CD4-positive, alpha-beta T cell treated with Interleukin-6 for 4 hours (primary cell): ENCODE results near the gene NOL6.
"Not testable (repeated sequence)": the region's sequence is repeated elsewhere in the genome, so short reads cannot be mapped to it uniquely, and the experiment has no call there.

Experiments
- DNase-seq: peaks from one replicate; pipeline ENCODE4 v3.0.0-alpha.2; 2020; ENCODE audit warnings: mixed read lengths

Gene NOL6

GRCh38 chr9:33469891-33470290 is 3.8 kb downstream of the NOL6 start:
- DNase-seq, result no peak

GRCh38 chr9:33468797-33469621 is 4.7 kb downstream of the NOL6 start:
- no peak for DNase-seq

GRCh38 chr9:33468215-33468730 is 5.5 kb downstream of the NOL6 start:
- DNase-seq, result no peak

DNA sequence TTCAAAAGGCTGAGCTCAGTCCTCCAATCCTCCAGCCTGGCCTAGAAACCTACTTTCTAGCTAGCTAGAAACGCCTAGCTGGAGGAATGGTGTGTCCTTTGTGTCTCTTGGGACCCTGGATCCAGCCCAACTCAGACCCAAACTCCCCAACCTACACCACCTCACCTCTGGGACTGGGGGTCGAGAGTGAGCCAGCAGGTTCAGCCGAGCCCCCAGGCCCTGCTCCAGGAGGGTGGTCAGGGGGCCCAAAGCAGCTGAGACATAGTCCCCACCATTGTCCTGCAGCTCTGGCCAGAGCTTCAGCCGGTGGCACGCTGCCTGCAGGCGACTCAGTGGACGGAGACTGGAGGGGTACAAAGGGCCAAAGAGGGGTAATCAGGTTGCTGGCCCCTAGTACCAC is 6.2 kb downstream of the NOL6 start:
- DNase-seq, result no peak

DNA sequence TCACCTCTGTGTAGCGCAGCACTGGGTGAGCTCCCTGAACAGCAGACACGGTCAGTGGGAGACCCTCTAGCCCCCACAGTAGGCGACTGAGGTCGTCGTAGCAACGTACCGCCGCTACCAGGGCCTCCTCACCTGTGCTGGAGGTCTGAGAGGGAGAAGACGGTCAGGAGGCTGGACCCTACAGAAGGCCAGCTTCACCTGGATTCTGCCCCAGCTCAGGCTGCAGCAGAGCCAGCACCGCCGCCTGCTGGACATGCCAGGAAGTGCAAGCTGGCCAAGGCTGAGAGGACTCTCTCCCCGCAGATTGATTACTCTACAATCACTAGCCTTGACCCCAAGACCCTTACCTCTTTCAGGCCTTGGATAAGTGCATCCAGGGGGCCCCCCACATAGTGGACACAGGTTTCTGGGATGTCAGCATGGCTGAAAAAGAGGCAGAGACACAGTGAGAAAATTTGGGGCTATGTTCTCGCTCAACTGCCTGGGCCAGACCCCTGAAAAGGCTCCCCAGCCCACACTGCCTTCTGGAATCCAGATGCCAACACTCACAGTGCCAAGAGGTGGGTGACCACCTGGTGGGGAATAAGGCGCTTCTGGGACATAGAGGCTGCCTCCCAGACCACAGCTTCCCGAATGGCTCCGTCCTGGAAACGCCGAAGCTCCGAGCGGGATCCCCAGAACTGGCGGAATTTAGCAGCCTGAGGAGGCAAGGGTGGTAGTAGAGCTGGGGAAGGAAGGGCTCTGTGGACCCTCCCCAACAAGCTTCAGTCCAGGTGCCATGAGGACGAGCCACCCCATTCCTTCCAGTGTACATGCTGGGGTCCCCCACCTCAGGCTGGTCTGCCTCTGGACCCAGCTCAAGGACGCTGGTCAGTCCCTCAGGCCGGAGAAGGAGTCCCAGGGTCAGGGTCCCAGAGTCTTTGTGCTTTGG is 6.9 kb downstream of the NOL6 start:
- DNase-seq, result peak; percentile 81

- no peak for DNase-seq
Observed at GRCh38 chr9:33465596-33466564, 7.8 kb downstream of the NOL6 start.

DNA sequence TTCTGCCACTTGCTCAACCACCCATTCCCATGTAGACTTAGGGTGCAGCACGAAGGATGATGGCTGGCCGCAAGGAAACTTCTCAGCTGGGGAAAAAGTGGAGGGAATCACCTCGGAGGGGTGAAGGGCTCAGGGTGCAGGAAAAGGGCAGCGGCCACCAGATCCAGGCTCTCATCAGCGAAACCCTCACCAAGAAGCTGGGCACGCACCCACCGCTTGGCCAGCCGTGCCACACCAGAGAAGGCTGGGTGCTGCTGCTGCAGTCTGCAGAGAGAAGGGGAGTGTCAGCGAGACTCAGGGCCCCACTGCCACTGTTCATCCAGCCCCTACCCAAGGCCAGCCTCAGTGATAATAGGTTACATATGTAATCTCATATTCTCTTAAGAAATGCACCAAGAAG is 8.6 kb downstream of the NOL6 start:
- DNase-seq, result no peak

DNA sequence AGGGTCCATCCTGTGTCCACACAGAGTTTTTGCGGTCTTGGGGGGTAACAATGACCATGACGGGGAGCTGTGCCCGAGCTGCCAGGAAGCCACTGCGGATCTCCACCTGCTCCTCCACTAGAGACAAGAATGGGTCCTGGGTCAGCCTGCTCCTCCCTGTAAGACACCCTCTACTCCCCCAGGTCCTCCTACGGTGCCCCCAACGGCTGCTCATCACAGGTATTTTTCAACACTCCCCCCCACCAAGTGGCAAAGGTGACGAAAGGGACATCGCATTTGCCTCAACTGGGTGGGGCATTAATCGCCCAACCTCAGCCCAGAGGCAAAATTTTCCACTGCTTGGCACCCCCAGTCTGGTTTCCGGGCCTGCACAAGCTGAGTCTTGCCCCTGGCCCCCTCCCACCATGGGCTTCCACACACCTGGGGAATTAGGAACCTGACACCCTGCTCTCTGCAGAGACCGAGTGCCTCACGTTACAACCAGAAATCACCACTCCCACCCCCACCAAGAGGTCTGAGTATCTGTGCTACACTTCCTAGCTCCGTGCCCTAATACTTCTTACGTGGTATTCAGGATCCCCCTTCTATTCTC is 9.6 kb downstream of the NOL6 start:
- no peak for DNase-seq

DNA sequence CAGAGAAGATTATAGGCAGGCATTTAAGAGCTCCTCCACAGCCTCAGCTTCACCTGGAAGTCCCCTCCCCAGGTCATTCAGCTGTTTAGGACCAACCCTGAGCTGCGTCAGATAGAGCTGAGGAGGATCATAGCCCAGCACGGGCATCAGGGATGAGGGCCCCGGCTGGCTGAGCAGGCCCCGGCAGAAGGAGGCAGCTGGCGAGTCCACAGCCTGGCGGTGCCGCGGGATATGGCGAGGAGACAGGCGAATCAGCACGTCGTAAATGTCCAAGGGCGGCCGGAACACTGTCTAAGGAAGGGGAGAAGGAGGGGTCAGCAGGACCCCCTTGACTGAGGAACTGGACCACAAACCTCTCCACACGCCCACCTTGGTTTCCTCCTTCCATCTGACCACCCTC is 10.6 kb downstream of the NOL6 start:
- no peak for DNase-seq

GRCh38 chr9:33461492-33461891 is 12.2 kb downstream of the NOL6 start:
- DNase-seq, result no peak

- DNase-seq, result no peak
Observed at GRCh38 chr9:33460854-33461253, 12.9 kb downstream of the NOL6 start.

- peak; percentile 36 for DNase-seq
Observed at GRCh38 chr9:33459115-33459514, 14.6 kb downstream of the NOL6 start.

- peak; percentile 83 for DNase-seq
Observed at GRCh38 chr9:33458444-33458843, 15.3 kb downstream of the NOL6 start.

DNA sequence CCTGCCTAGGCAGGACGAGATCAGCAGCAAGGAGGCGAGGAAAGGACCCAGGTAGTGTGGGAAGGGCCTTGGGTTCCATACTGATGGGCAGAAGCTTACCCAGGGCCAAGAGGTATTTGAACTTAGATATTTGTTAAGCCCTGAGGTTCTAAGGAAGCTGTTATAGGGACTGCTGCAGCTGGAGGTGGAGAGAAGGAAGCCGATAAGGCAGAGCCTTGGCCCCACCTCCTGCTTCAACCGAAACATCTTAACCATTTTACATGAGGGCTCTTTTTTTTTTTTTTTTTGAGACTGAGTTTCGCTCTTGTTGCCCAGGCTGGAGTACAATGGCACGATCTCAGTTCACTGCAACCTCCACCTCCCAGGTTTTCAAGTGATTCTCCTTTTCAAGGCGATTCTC is 17.8 kb downstream of the NOL6 start:
- peak; percentile 75 for DNase-seq

DNA sequence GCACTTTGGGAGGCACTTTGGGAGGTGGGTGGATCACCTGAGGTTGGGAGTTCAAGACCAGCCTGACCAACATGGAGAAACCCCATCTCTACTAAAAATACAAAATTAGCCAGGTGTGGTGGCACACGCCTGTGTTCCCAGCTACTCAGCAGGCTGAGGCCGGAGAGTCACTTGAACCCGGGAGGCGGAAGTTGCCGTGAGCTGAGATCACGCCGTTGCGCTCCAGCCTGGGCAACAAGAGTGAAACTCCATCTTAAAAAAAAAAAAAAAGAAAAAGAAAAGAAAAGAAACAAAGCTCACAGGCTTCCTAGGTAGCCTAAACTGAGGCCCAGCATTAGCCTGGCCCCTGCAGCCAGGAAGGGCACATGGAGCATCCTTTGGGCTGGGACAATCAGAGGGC is 18.3 kb downstream of the NOL6 start:
- not testable (repeated sequence) for DNase-seq

- not testable (repeated sequence) for DNase-seq
Observed at GRCh38 chr9:33454661-33455026, 19.1 kb downstream of the NOL6 start.

DNA sequence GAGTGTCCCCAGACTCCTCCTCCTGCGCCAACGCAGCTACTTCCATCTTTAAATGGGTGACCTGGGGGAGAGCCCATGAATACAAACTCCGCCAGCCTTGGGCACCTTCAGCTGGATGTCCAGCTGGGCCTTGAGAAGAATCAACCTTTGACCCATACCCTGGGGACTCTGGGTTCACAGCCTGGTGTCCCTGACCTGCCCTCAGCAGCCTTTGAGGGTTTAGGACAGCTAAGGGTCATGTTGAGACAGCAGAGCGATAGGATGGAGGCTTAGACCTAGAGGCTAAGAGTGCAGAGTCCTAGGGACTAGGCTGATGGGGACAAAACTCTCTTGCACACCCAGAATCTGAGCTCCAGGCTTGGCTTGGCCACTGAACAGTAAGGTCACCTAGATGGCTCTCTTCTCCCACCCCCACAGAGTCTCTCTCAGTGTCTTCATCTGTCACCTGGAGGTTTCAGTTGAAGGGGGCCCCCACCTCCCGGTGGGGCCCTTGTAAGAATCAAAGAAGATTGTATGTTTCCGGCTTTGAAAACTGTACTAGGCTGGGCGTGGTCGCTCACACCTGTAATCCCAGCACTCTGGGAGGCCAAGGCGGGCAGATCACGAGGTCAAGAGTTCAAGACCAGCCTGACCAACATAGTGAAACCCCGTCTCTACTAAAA is 19.6 kb downstream of the NOL6 start:
- peak; percentile 41 for DNase-seq

DNA sequence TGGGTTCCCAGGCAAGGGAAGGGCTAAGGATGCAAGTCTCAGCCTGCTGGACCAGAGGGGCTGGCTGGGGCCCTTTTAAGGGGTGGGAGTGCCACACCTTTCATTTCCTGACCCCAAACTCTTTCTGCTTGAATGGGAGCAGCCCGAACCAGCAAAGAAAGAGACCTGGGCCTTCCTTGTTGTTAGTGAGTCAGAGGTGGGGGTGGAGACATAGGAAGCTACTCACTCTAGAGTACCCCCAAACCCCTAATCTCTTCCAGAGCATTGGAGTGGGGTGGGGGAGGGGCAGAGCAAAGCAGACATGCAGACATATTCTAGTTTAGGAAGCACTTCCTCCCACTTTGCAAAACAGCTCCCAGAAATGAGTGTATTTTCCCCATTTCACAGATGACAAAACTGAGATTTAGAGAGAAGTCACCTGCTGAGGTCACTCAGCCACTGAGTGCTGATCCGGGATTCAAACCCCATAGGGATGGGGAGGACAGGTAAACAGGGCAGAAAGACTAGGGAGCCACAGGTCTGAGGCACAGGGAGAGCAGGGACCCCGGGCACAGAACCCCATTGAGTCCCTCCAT is 20.4 kb downstream of the NOL6 start:
- peak; percentile 61 for DNase-seq

DNA sequence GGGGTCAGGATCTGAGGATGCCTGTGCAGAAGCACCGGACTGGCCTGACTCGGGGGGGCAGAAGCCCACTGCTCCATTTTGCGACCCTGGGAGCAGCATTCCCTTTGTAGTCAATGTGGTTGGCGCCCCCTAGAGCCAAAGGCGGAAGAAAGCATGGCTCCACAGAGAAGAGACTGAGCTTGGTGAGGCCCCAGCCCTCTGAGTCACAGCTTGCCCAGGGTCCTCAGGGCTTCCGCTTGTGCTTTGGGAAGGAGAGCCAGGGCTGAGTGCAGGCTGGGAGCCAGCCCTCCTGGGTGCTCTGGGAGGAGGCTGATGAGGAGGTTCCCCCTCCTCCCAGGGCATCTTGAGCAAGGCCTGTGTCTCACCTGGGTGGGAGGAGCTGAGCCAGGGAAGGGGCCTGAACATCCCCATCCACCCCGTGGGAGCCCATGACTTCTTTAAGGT is 20.9 kb downstream of the NOL6 start:
- DNase-seq, result peak; percentile 77

- no peak for DNase-seq
Observed at GRCh38 chr9:33450621-33451146, 23.0 kb downstream of the NOL6 start.

DNA sequence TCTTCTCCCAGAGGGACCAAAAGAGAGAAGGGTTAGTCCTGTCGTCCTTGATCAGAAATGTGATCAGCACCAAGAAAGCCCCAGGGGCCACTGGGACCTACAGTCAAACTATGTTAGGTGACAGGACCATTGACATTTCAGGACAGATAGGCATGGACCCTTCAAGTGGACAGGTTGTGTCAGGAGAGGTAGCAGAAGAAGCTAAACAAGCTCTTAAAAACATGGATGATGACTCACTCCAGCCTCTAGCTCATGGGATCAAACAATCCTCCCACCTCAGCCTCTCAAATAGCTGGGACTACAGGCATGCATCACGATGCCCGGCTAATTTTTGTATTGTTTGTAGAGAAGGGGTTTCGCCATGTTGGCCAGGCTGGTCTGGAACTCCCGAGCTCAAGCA is 24.0 kb downstream of the NOL6 start:
- DNase-seq, result no peak
